ENCODE data around the gene SLC26A5. TPM values are rescaled to one million over a fixed set of nuclear protein-coding genes. Genes with fewer than 3 reads are reported as not detected.

SLC26A5 gene
- total and polyA plus RNA-seq, 5 experiments from 2014 or later, result not detected

DNA sequence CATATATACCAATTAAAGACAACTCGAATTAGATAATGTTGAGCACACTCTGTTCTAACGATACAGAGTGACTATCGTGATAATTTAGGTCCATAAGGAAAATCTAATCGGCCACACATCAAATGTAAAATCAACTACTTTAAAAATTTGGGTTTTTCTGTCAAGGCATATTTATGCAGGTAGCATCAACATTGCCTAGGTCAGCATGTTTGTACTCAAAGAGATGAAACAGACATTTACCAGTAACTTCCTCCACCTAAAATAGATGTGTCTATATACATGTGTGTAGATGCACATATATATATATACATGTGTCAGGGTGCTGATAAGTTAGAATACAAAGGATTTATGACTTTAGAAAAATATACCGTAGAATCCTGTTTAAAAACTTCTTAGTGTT is 76.6 kb downstream of the SLC26A5 start:
- POLR2A ChIA-PET, result no interaction called here
- H3K4me1 Mint-ChIP-seq, result no peaks in the 10 kb centered on the region
- no peaks in the 10 kb centered on the region for H3K9me3 Mint-ChIP-seq
- H3K36me3 Mint-ChIP-seq, result peaks cover 5 to 58% (median 10%) of the 10 kb centered on the region in 3 donors
- DNase-seq, result no peak
- H3K27ac Mint-ChIP-seq, result no peak overlapping the region
- ATAC-seq, result no peak
- no peak overlapping the region for H3K4me3 Mint-ChIP-seq
- no peaks in the 10 kb centered on the region for H3K27me3 Mint-ChIP-seq

DNA sequence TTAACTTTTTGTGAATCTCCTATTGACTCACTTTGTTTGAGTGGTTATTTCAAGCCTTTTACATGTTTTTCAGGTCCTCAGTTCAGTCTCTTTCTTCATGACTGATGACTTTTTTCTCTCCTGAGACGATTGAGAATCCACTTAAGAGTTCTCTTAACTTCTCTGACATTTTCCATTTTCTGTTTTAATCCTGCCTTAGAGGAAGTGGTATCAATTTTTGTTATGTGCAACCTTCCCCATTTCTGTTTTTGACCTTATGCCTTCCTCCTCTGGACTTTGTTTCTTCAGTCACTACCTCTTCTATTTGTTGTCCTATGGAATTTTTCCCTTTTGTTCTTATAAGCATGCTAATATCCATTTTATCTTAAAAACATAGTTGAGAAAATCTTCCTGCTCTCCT is 96.2 kb downstream of the SLC26A5 start:
- ATAC-seq (no peak), DNase-seq (no peak)
- POLR2A ChIA-PET, result no interaction called here
- peak overlapping the region; percentile 22 to 100 (median 84) for H3K4me3 Mint-ChIP-seq
- peak overlapping the region in 9 of 10 donors; percentile 9 to 82 (median 37) for H3K27ac Mint-ChIP-seq
- H3K4me1 Mint-ChIP-seq, result peaks cover 31 to 70% (median 58%) of the 10 kb centered on the region in 4 donors
- no peaks in the 10 kb centered on the region for H3K27me3 Mint-ChIP-seq
- H3K36me3 Mint-ChIP-seq, result peaks cover 0 to 43% (median 0%) of the 10 kb centered on the region in 3 donors
- no peaks in the 10 kb centered on the region for H3K9me3 Mint-ChIP-seq

DNA sequence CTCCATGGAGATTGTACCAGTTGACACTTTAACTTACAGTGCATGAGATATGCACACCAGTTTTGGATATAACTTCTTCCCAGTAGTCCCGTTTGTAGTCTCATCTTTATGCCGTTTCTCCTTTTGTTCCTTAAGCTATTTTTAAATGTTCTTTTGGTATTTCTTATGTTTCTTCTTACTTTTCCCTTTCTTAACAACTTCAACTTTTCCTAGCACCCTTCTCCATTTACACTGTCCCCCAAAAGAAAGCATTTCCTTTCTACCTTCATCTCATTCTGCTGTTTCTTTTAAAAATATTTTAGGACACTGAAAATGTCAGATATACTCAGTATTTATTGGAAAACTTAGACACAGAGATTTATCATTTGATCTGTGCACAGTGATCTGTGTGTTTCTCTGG is 97.0 kb downstream of the SLC26A5 start:
- H3K4me3 Mint-ChIP-seq, result peak overlapping the region; percentile 80 to 100 (median 98)
- H3K36me3 Mint-ChIP-seq, result peaks cover 0 to 35% (median 0%) of the 10 kb centered on the region in 3 donors
- DNase-seq, result no peak
- no peaks in the 10 kb centered on the region for H3K27me3 Mint-ChIP-seq
- no peaks in the 10 kb centered on the region for H3K9me3 Mint-ChIP-seq
- POLR2A ChIA-PET, result no interaction called here
- peaks cover 31 to 75% (median 62%) of the 10 kb centered on the region in 4 donors for H3K4me1 Mint-ChIP-seq
- H3K27ac Mint-ChIP-seq, result peak overlapping the region in 9 of 10 donors; percentile 36 to 97 (median 68)
- ATAC-seq, result no peak

DNA sequence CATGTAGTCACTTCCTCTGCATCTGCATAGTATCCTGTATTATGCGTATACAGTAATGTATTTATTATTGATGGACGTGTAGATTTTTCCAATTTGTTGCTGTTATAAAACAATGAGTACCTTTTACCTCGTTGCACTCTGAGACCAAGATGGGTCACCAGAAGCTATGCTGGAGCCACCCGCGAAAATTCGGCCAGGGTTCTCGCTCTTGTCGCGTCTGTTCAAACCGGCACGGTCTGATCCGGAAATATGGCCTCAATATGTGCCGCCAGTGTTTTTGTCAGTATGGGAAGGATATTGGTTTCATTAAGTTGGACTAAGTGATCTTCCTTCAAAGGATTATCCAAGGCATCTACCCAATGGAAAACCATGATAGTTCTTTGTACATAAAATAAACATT is 97.6 kb downstream of the SLC26A5 start:
- POLR2A ChIA-PET, result interaction anchor here (0.8 to 1.3 kb wide), 4 partner anchors 32 to 198 kb away, joined by 3 to 6 read pairs (median 4); no protein-coding TSS in a partner anchor

DNA sequence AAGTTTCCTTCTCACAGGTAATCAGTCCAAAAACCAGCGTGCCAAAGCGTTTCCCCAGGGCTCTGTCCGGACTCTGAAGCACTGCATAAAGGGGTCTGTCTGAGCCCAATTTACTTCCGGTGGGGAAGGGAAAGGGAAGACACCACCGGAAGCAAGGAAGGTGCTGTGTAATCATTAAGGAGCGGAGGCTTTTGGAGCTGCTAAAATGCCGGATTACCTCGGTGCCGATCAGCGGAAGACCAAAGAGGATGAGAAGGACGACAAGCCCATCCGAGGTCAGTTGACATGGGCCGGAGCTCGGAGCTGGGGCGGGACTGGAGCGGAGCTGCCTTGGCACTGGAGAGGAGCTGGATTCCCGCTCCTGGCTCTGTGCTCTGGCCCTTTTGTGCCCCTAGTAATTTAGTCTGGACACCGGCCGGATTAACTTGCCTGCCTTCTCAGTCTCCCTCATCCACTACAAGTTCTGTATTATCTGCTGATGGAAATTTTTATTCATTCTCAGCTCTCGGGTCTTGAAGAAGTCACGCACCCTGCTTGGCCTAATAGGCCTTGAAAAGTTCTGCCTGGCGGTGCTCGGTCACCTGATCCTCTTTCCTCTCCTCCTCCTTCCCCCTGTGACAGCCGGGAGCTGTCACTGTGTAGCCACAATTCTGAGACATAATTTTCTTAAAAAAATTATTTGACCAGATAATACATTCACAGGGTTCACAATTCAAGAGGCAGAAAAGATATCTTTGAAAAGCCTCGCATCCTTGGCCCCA is 98.3 kb downstream of the SLC26A5 start, which contains the start of gene PSMC2:
PSMC2 (plus strand) TSS at position 137 of the 761 bp plus-strand sequence; CDS start at position 206, 69 bp downstream.
- Mint-ChIP-seq H3K9me3 (no peaks in the 10 kb centered on the region), H3K4me1 (peaks cover 30 to 82% (median 63%) of the 10 kb centered on the region in 4 donors), H3K27me3 (no peaks in the 10 kb centered on the region), H3K27ac (peak within 1 kb of the TSS; percentile 93 to 100 (median 98)), H3K36me3 (peaks cover 0 to 24% (median 0%) of the 10 kb centered on the region in 3 donors), H3K4me3 (peak within 1 kb of the TSS; percentile 95 to 100 (median 98))
- ATAC-seq, result peak; percentile 69 to 71
- peak; percentile 50 to 91 (median 84) for DNase-seq
- POLR2A ChIA-PET, result interaction anchor here (0.8 to 1.3 kb wide), 6 partner anchors 11 to 272 kb away, joined by 3 to 6 read pairs (median 3); no protein-coding TSS in a partner anchor

More for the DNA sequence above, 97.6 kb downstream of the SLC26A5 start:
- Mint-ChIP-seq H3K9me3 (no peaks in the 10 kb centered on the region), H3K4me1 (peaks cover 31 to 80% (median 66%) of the 10 kb centered on the region in 4 donors), H3K4me3 (peak overlapping the region; percentile 95 to 100 (median 98)), H3K36me3 (peaks cover 0 to 30% (median 0%) of the 10 kb centered on the region in 3 donors), H3K27ac (peak overlapping the region; percentile 68 to 98 (median 94)), H3K27me3 (no peaks in the 10 kb centered on the region)
- DNase-seq, result no peak
- ATAC-seq, result no peak

DNA sequence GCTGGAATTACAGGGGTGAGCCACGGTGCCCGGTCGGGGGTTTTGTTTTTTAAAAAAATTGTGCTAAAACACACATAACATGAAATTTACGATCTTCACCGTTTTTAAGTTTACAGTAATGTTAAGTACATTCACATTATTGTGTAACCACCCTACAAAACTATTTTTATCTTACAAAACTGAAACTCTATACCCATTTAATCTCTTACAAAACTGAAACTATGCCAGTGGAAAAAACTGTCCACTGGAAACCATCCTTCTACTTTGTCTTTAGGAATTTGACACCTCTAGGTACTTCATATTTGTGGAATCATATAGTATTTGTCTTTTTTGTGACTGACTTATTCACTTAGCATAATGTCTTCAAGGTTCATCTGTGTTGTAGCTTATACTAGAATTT is 99.6 kb downstream of the SLC26A5 start:
- H3K36me3 Mint-ChIP-seq, result peaks cover 0 to 21% (median 0%) of the 10 kb centered on the region in 3 donors
- H3K27ac Mint-ChIP-seq, result peak overlapping the region in 2 of 10 donors; percentile 63 to 93
- no peaks in the 10 kb centered on the region for H3K9me3 Mint-ChIP-seq
- no peaks in the 10 kb centered on the region for H3K27me3 Mint-ChIP-seq
- POLR2A ChIA-PET, result no interaction called here
- DNase-seq (no peak), ATAC-seq (no peak)
- H3K4me1 Mint-ChIP-seq, result peaks cover 26 to 83% (median 62%) of the 10 kb centered on the region in 4 donors
- peak overlapping the region in 6 of 10 donors; percentile 7 to 100 (median 97) for H3K4me3 Mint-ChIP-seq

DNA sequence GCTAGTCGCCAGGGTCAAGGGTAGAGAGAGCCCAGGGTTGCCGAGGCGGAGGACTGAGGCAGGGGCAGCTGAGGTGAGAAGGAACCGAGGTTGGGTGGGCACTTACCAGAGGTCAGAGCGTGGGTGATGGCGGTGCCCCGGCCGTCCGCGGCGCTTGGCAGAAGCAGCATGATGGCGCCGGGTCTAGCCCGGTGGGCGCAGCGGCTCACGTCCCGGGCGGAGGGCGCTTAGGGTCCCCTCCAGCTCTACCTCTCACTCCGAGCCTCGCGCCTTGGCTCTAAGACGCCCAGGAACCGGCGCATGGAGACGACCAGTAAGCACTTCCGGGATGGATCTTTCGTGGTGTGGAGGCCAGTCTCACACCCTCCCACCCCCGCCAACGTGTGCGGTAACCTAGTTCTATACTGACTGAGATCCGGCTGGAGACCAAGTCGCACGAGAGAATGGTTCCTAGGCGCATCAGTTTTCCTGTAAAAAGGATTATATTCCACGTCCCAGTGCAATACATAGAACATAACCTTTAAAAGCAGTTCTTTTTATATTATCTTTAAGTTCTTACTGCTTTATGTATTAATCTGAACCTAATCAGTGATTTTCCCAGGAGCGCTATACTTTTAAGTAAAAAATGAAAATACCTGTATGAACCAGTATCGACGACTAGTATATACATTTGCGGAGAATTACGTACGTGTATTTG is 101.4 kb downstream of the SLC26A5 start, which contains the start of gene DNAJC2:
DNAJC2 (minus strand) TSS at position 315 of the 697 bp plus-strand sequence; CDS start at position 170, 145 bp downstream.
- Mint-ChIP-seq H3K9me3 (no peaks in the 10 kb centered on the region), H3K27ac (peak within 1 kb of the TSS; percentile 92 to 99 (median 98)), H3K4me1 (peaks cover 20 to 81% (median 65%) of the 10 kb centered on the region in 4 donors), H3K36me3 (peaks cover 0 to 28% (median 13%) of the 10 kb centered on the region in 3 donors), H3K27me3 (no peaks in the 10 kb centered on the region), H3K4me3 (peak within 1 kb of the TSS; percentile 98 to 100 (median 99))
- DNase-seq (peak; percentile 68 to 94 (median 84)), ATAC-seq (peak; percentile 89 to 91)
- POLR2A ChIA-PET, result interaction anchor here (0.7 to 2.4 kb wide), 5 partner anchors 46 to 1669 kb away, joined by 3 to 7 read pairs (median 4); partner anchors contain the start of genes KMT2E, NAPEPLD and PMPCB

DNA sequence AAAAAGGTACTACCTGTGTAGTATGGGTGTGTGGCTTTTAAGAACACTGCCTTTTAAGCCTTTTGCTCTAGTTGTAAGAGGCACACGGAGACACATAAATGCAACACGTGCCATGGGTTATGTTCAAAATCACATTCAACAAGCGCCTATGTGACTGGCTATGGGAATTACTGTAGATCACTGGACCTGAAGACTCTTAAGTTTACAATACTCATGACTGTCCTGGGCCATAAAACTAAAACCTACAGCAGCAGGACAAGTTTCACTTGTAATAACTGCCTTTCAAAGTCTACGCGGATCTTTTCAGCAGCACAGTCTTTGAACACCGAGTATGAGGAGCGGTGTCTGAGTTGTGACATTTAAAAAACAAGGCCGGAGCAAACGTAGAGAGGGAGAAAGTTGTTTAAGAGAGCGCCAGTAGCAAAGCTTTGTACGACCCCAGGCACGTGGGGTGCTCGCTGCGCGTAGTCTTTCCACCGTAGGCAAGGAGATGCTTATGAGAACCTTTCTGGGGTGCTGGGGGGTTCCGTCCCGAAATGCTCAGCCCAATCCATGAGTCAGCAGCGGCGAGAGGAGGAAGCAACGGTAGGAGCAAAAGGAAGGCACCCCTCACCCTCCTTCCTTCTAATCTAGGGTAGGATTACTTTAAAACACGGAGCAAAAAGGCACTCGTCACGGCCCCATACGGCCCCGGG is 102.1 kb downstream of the SLC26A5 start:
- POLR2A ChIA-PET, result interaction anchor here (0.7 to 2.4 kb wide), 5 partner anchors 45 to 1670 kb away, joined by 3 to 7 read pairs (median 4); partner anchors contain the start of genes KMT2E, NAPEPLD and PMPCB
- H3K27me3 Mint-ChIP-seq, result no peaks in the 10 kb centered on the region
- H3K9me3 Mint-ChIP-seq, result no peaks in the 10 kb centered on the region
- H3K27ac Mint-ChIP-seq, result peak overlapping the region; percentile 92 to 99 (median 98)
- peak overlapping the region; percentile 98 to 100 (median 99) for H3K4me3 Mint-ChIP-seq
- peaks cover 0 to 35% (median 15%) of the 10 kb centered on the region in 3 donors for H3K36me3 Mint-ChIP-seq
- DNase-seq (peak in 7 of 10 donors; percentile 4 to 32 (median 17)), ATAC-seq (peak; percentile 33 to 40)
- H3K4me1 Mint-ChIP-seq, result peaks cover 22 to 79% (median 65%) of the 10 kb centered on the region in 4 donors

DNA sequence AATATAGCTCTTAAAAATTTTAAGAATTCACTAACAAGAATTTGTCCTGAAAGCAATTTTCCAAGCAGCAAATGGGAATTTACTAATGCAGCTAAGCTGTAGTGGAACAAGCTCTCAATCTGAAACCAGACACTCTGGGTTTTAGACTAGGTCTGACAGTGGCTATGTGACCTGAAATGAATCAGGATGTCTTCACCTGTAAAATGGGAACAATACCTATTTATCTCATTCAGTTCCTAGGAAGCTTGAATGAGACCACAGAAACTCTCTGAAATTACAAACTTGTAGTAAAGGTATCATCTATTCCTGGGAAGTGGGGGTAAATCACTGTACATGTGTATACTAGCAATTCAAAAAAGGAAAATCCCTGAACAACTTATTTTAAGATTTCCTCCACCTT is 102.7 kb downstream of the SLC26A5 start:
- H3K36me3 Mint-ChIP-seq, result peaks cover 0 to 36% (median 15%) of the 10 kb centered on the region in 3 donors
- H3K4me1 Mint-ChIP-seq, result peaks cover 19 to 73% (median 60%) of the 10 kb centered on the region in 4 donors
- H3K9me3 Mint-ChIP-seq, result no peaks in the 10 kb centered on the region
- DNase-seq (no peak), ATAC-seq (no peak)
- H3K27me3 Mint-ChIP-seq, result no peaks in the 10 kb centered on the region
- peak overlapping the region; percentile 98 to 100 (median 99) for H3K4me3 Mint-ChIP-seq
- H3K27ac Mint-ChIP-seq, result peak overlapping the region in 9 of 10 donors; percentile 92 to 99 (median 98)
- POLR2A ChIA-PET, result interaction anchor here (1.6 to 2.4 kb wide), 2 partner anchors 46 to 1670 kb away, joined by 5 to 7 read pairs; partner anchors contain the start of genes KMT2E and PMPCB

DNA sequence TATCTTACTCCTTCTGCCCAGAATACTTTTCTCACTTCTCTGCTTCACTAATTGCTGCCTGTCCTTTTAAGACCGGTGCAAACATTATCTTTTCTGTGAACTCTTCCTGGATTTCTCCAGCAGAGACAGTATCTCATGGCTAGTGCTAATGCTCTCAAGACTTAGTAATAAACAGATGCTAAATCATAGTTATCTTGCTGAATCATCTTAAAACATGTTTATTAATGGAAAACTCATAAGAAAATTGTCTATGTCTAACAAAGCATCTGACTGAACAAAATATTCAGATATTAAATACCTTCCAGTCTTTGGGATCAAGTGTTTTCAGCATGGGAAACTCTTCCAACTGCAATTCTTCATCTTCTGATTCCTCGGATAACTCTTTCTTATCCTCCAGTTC is 104.5 kb downstream of the SLC26A5 start:
- Mint-ChIP-seq H3K9me3 (no peaks in the 10 kb centered on the region), H3K4me3 (peak overlapping the region in 2 of 10 donors; percentile 2 to 15), H3K27me3 (no peaks in the 10 kb centered on the region), H3K4me1 (peaks cover 16 to 62% (median 48%) of the 10 kb centered on the region in 4 donors), H3K27ac (peak overlapping the region in 2 of 10 donors; percentile 18 to 81), H3K36me3 (peaks cover 6 to 52% (median 26%) of the 10 kb centered on the region in 3 donors)
- no peak for ATAC-seq
- POLR2A ChIA-PET, result no interaction called here
- DNase-seq, result no peak

DNA sequence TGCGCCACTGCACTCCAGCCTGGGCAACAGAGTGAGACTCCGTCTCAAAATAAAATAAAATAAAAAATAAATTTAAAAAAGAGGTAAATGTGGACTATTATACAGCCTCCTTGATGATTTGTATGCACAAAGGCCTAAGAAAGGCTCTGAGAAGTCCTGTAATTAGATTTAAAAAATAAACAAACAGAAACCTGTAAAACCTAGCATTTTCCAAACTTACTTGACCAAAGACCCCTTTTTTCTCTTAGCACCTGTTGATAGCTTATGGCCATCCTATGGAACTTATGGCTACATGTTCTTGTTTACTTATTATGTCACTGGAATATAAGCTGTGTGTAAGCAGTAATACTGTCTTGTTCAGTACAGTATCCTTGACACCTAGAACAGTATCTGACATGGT is 107.1 kb downstream of the SLC26A5 start:
- ATAC-seq, result no peak
- H3K9me3 Mint-ChIP-seq, result no peaks in the 10 kb centered on the region
- POLR2A ChIA-PET, result no interaction called here
- no peaks in the 10 kb centered on the region for H3K27me3 Mint-ChIP-seq
- H3K4me3 Mint-ChIP-seq, result no peak overlapping the region
- peak overlapping the region in 1 of 10 donors; percentile 36 for H3K27ac Mint-ChIP-seq
- H3K4me1 Mint-ChIP-seq, result peaks cover 15 to 49% (median 36%) of the 10 kb centered on the region in 4 donors
- H3K36me3 Mint-ChIP-seq, result peaks cover 6 to 73% (median 26%) of the 10 kb centered on the region in 3 donors
- DNase-seq, result no peak

All from naive thymus-derived CD8-positive, alpha-beta T cell (primary cell).